Neural cell (in vitro differentiated cells): ENCODE data around the gene FRZB.

Experiments used
- EP300 ChIP-seq: fragments of 450-650 bp; conservative IDR thresholded peaks from 2 replicates; pipeline ENCODE4 v1.6.1; 2014; ENCODE audit warnings: antibody characterized with exemption, mild to moderate bottlenecking, moderate library complexity; ENCODE audit not compliant: poor library complexity, severe bottlenecking
- MXI1 ChIP-seq: fragments of 450-650 bp; conservative IDR thresholded peaks from 2 replicates; pipeline ENCODE4 v1.6.1; 2014; ENCODE audit warnings: antibody characterized with exemption, mild to moderate bottlenecking; ENCODE audit not compliant: poor library complexity, severe bottlenecking
- POLR2AphosphoS5 ChIP-seq: IDR thresholded peaks from 2 replicates; pipeline ENCODE4 v1.6.1; 2012
- RAD21 ChIP-seq: fragments of 450-650 bp; conservative IDR thresholded peaks from 2 replicates; pipeline ENCODE4 v1.6.1; 2014; ENCODE audit warnings: antibody characterized with exemption, mild to moderate bottlenecking, moderate library complexity
- SMC3 ChIP-seq: fragments of 450-650 bp; conservative IDR thresholded peaks from 2 replicates; pipeline ENCODE4 v1.6.1; 2014; ENCODE audit warnings: antibody characterized with exemption, mild to moderate bottlenecking, moderate library complexity; ENCODE audit not compliant: poor library complexity
- TF ChIP-seq, protein P1 (sequence below): fragments of 450-650 bp; IDR thresholded peaks from 2 replicates; pipeline ENCODE4 v1.5.1; 2014; ENCODE audit warnings: antibody characterized with exemption, mild to moderate bottlenecking, moderate library complexity; ENCODE audit not compliant: poor library complexity, severe bottlenecking

DNA sequence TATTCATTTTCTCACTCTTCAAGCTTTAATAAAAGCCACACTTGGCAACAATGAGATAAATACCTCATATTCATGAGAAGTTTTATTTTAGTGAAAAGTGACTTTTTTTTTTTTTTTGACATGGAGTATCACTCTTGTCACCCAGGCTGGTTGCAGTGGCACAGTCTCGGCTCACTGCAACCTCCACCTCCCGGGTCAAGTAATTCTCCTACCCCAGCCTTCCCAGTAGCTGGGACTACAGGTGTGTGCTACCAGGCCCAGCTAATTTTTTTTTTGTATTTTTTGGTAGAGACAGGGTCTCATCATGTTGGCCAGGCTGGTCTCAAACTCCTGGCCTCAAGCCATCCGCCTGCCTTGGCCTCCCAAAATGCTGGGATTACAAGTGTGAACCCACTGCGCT, 47.0 kb downstream of the FRZB start:
- TF ChIP-seq, protein P1, sequence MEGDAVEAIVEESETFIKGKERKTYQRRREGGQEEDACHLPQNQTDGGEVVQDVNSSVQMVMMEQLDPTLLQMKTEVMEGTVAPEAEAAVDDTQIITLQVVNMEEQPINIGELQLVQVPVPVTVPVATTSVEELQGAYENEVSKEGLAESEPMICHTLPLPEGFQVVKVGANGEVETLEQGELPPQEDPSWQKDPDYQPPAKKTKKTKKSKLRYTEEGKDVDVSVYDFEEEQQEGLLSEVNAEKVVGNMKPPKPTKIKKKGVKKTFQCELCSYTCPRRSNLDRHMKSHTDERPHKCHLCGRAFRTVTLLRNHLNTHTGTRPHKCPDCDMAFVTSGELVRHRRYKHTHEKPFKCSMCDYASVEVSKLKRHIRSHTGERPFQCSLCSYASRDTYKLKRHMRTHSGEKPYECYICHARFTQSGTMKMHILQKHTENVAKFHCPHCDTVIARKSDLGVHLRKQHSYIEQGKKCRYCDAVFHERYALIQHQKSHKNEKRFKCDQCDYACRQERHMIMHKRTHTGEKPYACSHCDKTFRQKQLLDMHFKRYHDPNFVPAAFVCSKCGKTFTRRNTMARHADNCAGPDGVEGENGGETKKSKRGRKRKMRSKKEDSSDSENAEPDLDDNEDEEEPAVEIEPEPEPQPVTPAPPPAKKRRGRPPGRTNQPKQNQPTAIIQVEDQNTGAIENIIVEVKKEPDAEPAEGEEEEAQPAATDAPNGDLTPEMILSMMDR = no peak
- TF ChIP-seq EP300 = no peak
- no peak for TF ChIP-seq POLR2AphosphoS5
- TF ChIP-seq RAD21 = no peak
- TF ChIP-seq SMC3 = no peak
- TF ChIP-seq MXI1 = no peak
